Adrenal gland (tissue), 12 donors: ENCODE measurements around the gene NLRC5. TPM values are rescaled to one million over a fixed set of nuclear protein-coding genes. Genes with fewer than 3 reads are reported as not detected.

Source experiments
- DNase-seq, 7 donors: peaks; one replicate each; pipeline ENCODE4 v3.0.0-alpha.2; 2019 to 2020
- H3K27ac ChIP-seq, 5 donors: fragments of 200-600 bp; sonication (generic) in 4 of 5; 1 replicate in 3 of 5; 2 replicates in 2 of 5; pipeline versions ENCODE4 v1.5.1 to v1.8.0; 2016 to 2020; ENCODE audit warnings: mild to moderate bottlenecking in 1 of 5
- H3K27me3 ChIP-seq: fragments of 200-600 bp; 2 replicates; pipeline ENCODE4 v1.8.0; 2021
- H3K36me3 ChIP-seq, 2 donors: fragments of 200-600 bp; replicated peaks in 1 of 2; 1 replicate in 1 of 2; 2 replicates in 1 of 2; pipeline versions ENCODE4 v1.5.1 to v1.8.0; 2018 to 2022
- H3K4me1 ChIP-seq, 2 donors: fragments of 200-600 bp; replicated peaks in 1 of 2; 1 replicate in 1 of 2; 2 replicates in 1 of 2; pipeline versions ENCODE4 v1.5.1 to v1.8.0; 2018 to 2021
- H3K4me3 ChIP-seq, 4 donors: fragments of 200-600 bp; sonication (generic) in 3 of 4; one replicate each; pipeline ENCODE4 v1.5.1; 2016 to 2018
- H3K9me3 ChIP-seq, 3 donors: fragments of 200-600 bp; sonication (generic) in 1 of 3; replicated peaks in 1 of 3; 1 replicate in 2 of 3; 2 replicates in 1 of 3; pipeline versions ENCODE4 v1.5.1 to v1.8.0; 2016 to 2021
- POLR2A ChIP-seq, 2 donors: fragments of 450-650 bp; IDR thresholded peaks; one replicate each; pipeline ENCODE4 v1.6.1; 2017; ENCODE audit warnings: antibody characterized with exemption in 2 of 2, mild to moderate bottlenecking in 2 of 2, moderate library complexity in 1 of 2
- WGBS, 4 donors: extraction: QIAGEN DNeasy Blood & Tissue Kit in 2 of 4; methylation state at CpG; one replicate each; pipeline versions ENCODE4 v1.1.5 to v1.1.7; 2013 to 2017; 5-methylcytosine and 5-hydroxymethylcytosine counted together
- intact Hi-C, 2 donors: fragments of 100-400 bp; cut with DNase I; formaldehyde crosslinking; loops; one replicate each; pipeline versions ENCODE4 v1.14.1 to v1.15.0; 2022 to 2023
- polyA plus RNA-seq, 3 donors: library from polyadenylated mRNA; stranded (reverse); fragments of 200-250 nt in 2 of 3; fragments of 350-450 nt in 1 of 3; fragmentation: Illumina TruSeq in 1 of 3; extraction: RNeasy Lipid Tissue Mini Kit (QIAGEN cat#74804) in 1 of 3; gene quantifications; one replicate each; pipeline ENCODE4 v1.2.3, GENCODE V29; 2013 to 2014
- total RNA-seq, 9 donors: library from RNA; depleted of rRNA in 4 of 9; stranded (reverse); fragments of >200 nt in 4 of 9; fragments of 120-200 nt in 1 of 9; fragmentation: NEBNext Ultra II Directional in 1 of 9; extraction: Animal tissue kit (Norgen Biotek cat#: 25700) in 1 of 9; gene quantifications; one replicate each; pipeline versions ENCODE4 v1.1.0 to v1.2.4, GENCODE V29; 2013 to 2023
- TF ChIP-seq, protein P1 (sequence below), 6 experiments: fragments of 450-650 bp in 4 of 6; fragments of 200-600 bp in 2 of 6; sonication (generic) in 1 of 6; IDR thresholded peaks; 1 replicate in 5 of 6; 2 replicates in 1 of 6; pipeline versions ENCODE4 v1.5.1 to v1.8.0; 2016 to 2021; ENCODE audit warnings: antibody characterized with exemption in 6 of 6, mild to moderate bottlenecking in 2 of 6, moderate library complexity in 1 of 6
- donor health status: healthy with polysubstance abuse.
- donor health status: Bipolar disorder and iron deficiency.
- donor health status: DM: yes; HTN: yes; CAD: no.
- donor health status: DM: no; HTN: no; CAD: no.
- donor health status: DM: no; HTN: no; CAD: no.
- donor health status: DM: yes; HTN: yes; CAD: no.

The NLRC5 gene
- total and polyA plus RNA-seq, 12 donors = 6.0 to 89.0 (median 26.6) TPM

DNA sequence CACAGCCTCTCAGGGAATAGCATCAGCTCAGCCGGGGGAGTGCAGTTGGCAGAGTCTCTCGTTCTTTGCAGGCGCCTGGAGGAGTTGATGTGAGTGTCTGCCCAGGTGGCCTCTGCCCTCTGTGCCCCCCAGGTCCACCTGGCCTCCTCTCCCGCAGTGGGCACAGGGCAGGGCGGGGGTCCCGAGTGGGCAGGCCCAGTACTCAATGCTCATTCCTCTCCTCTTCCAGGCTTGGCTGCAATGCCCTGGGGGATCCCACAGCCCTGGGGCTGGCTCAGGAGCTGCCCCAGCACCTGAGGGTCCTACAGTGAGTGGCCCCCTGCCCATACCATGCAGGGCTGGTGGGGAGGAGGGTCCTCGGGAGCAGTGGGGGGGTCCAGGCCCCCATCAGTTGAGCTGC, 88.4 kb downstream of the NLRC5 start:
- 74 to 89% (median 80%) methylated on average over 1 to 7 of the region's 7 CpGs for WGBS, 4 donors
- Histone ChIP-seq H3K27me3 (no peaks in the 10 kb centered on the region), H3K9me3 (no peaks in the 10 kb centered on the region), H3K36me3 (no peaks in the 10 kb centered on the region), H3K4me3 (no peak overlapping the region), H3K27ac (no peak overlapping the region), H3K4me1 (no peaks in the 10 kb centered on the region)
- intact Hi-C loops = no loop called here
- TF ChIP-seq POLR2A (IDR thresholded peaks at IDR 0.05) = no peak
- TF ChIP-seq, protein P1, sequence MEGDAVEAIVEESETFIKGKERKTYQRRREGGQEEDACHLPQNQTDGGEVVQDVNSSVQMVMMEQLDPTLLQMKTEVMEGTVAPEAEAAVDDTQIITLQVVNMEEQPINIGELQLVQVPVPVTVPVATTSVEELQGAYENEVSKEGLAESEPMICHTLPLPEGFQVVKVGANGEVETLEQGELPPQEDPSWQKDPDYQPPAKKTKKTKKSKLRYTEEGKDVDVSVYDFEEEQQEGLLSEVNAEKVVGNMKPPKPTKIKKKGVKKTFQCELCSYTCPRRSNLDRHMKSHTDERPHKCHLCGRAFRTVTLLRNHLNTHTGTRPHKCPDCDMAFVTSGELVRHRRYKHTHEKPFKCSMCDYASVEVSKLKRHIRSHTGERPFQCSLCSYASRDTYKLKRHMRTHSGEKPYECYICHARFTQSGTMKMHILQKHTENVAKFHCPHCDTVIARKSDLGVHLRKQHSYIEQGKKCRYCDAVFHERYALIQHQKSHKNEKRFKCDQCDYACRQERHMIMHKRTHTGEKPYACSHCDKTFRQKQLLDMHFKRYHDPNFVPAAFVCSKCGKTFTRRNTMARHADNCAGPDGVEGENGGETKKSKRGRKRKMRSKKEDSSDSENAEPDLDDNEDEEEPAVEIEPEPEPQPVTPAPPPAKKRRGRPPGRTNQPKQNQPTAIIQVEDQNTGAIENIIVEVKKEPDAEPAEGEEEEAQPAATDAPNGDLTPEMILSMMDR (IDR thresholded peaks at IDR 0.05) = no peak
- no peak for DNase-seq

DNA sequence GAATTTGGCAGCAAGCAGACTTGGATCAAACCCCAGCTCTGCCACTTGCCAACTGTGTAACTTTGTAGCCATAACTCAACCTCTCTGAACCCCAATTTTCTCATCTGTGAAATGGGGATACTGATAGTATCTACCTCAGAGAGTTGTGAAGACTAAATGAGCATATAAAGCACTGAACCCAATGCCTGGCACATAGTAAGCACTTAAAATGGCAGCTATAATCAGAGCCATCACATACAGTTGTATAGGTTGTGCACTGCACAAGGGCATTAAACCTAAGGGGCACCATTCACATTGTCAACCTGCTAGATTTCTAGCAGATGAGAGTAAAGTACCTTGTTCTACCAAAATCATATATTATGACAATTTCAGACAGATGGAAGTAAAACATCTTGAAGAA, 92.4 kb downstream of the NLRC5 start:
- no peak for TF ChIP-seq POLR2A (IDR thresholded peaks at IDR 0.05)
- TF ChIP-seq, protein P1 (IDR thresholded peaks at IDR 0.05) = no peak

GRCh38 chr16:57082664-57083063, 93.3 kb downstream of the NLRC5 start:
- Histone ChIP-seq H3K4me1 (peaks cover 0 to 8% of the 10 kb centered on the region in 2 donors), H3K9me3 (no peaks in the 10 kb centered on the region), H3K27me3 (no peaks in the 10 kb centered on the region), H3K27ac (no peak overlapping the region), H3K4me3 (no peak overlapping the region), H3K36me3 (no peaks in the 10 kb centered on the region)
- intact Hi-C loops = loop anchor here (5.0 kb wide), 1 partner anchor 90 kb away; no protein-coding TSS in a partner anchor
- DNase-seq = no peak
- 91 to 95% (median 93%) methylated on average over 6 of the region's 6 CpGs for WGBS, 4 donors
- TF ChIP-seq, protein P1 (IDR thresholded peaks at IDR 0.05) = no peak
- no peak for TF ChIP-seq POLR2A (IDR thresholded peaks at IDR 0.05)

More for the DNA sequence above, 92.4 kb downstream of the NLRC5 start:
- no peaks in the 10 kb centered on the region for H3K36me3 ChIP-seq
- DNase-seq = no peak
- H3K9me3 ChIP-seq = no peaks in the 10 kb centered on the region
- H3K4me1 ChIP-seq = peaks cover 0 to 8% of the 10 kb centered on the region in 2 donors
- no peak overlapping the region for H3K27ac ChIP-seq
- no peak overlapping the region for H3K4me3 ChIP-seq
- no peaks in the 10 kb centered on the region for H3K27me3 ChIP-seq
- intact Hi-C loops = loop anchor here (5.0 kb wide), 1 partner anchor 91 kb away; no protein-coding TSS in a partner anchor

DNA sequence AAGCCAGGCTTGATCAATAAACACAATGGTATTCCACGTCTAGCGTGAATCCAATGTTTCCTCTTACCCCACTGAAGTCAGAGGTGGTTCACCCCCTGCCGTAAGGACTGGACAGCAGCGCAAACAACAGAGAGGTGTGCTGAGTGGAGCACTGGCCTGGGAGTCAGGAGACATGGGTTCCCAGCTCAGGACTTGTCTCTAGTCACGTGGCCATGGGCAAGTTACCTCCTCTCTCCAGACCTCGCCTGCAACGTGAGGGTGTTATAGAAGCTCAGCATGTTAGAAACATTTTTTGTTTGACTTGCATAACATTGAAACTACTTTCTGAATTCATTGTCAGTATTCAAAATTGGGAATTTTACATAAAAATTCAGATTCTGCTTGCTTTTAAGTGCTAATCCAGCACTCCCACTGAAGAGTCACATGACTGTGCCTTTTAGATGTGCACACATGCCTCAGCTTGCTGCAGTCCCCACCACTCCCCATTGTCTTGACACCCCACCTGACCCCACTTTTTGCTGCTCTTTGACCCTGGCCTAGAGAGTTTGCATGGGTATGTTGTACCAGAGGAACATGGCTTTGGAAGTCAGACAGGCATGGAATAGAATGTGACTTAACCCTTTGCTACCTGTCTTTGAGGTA, 94.2 kb downstream of the NLRC5 start:
- Histone ChIP-seq H3K9me3 (no peaks in the 10 kb centered on the region), H3K36me3 (no peaks in the 10 kb centered on the region), H3K4me3 (no peak overlapping the region), H3K4me1 (peaks cover 0 to 8% of the 10 kb centered on the region in 2 donors), H3K27ac (no peak overlapping the region), H3K27me3 (no peaks in the 10 kb centered on the region)
- WGBS, 4 donors = 75 to 80% (median 78%) methylated on average over 4 to 7 of the region's 7 CpGs
- intact Hi-C loops = loop anchor here (5.0 kb wide), 1 partner anchor 89 kb away; no protein-coding TSS in a partner anchor
- no peak for DNase-seq
- no peak for TF ChIP-seq POLR2A (IDR thresholded peaks at IDR 0.05)
- TF ChIP-seq, protein P1 (IDR thresholded peaks at IDR 0.05) = no peak
